Right atrium auricular region (tissue), 2 donors: ENCODE measurements around the gene MSMB. TPM values are rescaled to one million over a fixed set of nuclear protein-coding genes. Genes with fewer than 3 reads are reported as not detected.

Experiments used
- DNase-seq: peaks from one replicate; pipeline ENCODE4 v3.0.0-alpha.2; 2019; ENCODE audit warnings: low spot score
- H3K27ac ChIP-seq, 2 donors: fragments of 200-600 bp; sonication (generic); 1 replicate in 1 of 2; 2 replicates in 1 of 2; pipeline ENCODE4 v1.5.1; 2016 to 2019
- H3K27me3 ChIP-seq, 2 donors: fragments of 200-600 bp; sonication (generic); one replicate each; pipeline versions ENCODE4 v1.5.1 to v1.6.0; 2017 to 2019
- H3K36me3 ChIP-seq: fragments of 200-600 bp; sonication (generic); one replicate; pipeline ENCODE4 v1.5.1; 2016
- H3K4me1 ChIP-seq, 2 donors: fragments of 200-600 bp; sonication (generic); one replicate each; pipeline versions ENCODE4 v1.5.1 to v1.6.0; 2017 to 2019
- H3K4me3 ChIP-seq, 2 donors: fragments of 200-600 bp; sonication (generic); 1 replicate in 1 of 2; 2 replicates in 1 of 2; pipeline ENCODE4 v1.5.1; 2017 to 2019; ENCODE audit warnings: mild to moderate bottlenecking in 1 of 2, moderate library complexity in 1 of 2
- H3K9me3 ChIP-seq, 2 donors: fragments of 200-600 bp; sonication (generic); one replicate each; pipeline ENCODE4 v1.5.1; 2019
- CTCF ChIP-seq, 2 donors: fragments of 200-600 bp; sonication (generic); IDR thresholded peaks; one replicate each; pipeline ENCODE4 v1.5.1; 2019; ENCODE audit warnings: antibody characterized with exemption in 2 of 2
- total RNA-seq, 2 donors: library from RNA; depleted of rRNA; stranded (reverse); fragments of >200 nt; gene quantifications; one replicate each; pipeline ENCODE4 v1.1.0, GENCODE V29; 2016

Gene MSMB
- total RNA-seq, 2 donors from 2014 or later: not detected

DNA sequence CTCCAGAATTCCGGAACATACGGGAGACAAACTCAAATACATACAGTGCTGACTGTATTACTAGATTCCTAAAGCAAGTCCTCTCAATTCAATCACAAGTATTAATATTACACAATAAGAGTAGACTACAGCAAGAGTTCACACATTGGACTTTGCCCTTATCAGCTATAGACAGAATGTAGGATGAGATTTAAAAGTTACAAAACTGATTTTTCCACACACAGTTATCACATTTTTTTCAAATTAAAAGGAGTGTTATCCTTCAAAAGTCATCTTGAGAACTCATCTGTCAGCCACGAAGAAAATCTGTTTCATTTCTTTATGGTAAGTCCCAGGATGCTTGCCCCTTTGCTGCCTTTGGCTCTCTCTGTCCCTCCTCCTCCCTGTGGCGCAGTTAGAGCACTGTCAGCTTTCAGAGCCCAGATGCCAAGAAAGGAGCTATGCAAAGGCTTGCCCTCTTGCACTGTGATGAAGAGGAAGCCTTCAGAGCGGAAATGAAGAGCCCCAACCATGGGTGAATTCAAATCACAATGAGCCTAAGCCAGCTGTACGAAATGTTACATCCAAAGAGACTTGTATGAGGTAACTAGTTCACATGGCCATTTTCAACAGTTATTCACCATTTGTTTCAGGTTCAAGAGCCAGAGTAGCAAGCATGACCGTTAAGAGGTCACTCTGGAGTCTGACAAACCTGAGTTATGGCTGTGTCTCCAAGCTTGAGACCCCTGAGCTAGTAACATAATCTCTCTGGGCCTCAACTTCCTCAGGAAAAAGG, 26.3 kb downstream of the MSMB start:
- peak overlapping the region; percentile 74 to 91 for H3K27ac ChIP-seq
- peaks cover 10% of the 10 kb centered on the region for H3K36me3 ChIP-seq
- H3K4me3 ChIP-seq: peak overlapping the region in 1 of 2 donors; percentile 13
- no peak for TF ChIP-seq CTCF (IDR thresholded peaks at IDR 0.05)
- H3K9me3 ChIP-seq: no peaks in the 10 kb centered on the region
- H3K4me1 ChIP-seq: peaks cover 0 to 89% of the 10 kb centered on the region in 2 donors
- no peak for DNase-seq
- no peaks in the 10 kb centered on the region for H3K27me3 ChIP-seq

DNA sequence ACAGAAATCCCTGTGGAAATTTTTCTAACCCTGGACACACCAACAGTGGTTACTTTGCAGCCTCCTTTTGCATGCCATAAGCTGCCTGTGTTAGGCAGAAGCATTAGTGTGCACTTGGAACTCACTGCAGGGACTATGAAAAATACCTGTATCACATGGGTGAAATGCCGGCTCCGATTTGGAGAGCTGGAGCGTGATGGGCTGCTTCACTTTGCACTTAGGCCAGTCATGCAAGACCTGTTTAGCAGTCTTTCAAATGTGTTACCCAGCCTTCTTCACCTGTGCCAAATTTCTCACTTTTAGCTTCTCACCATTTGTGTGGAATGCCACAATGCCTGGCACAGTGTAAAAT, 26.9 kb downstream of the MSMB start:
- Histone ChIP-seq H3K27me3 (no peaks in the 10 kb centered on the region), H3K36me3 (peaks cover 16% of the 10 kb centered on the region), H3K27ac (peak overlapping the region; percentile 74 to 91), H3K4me3 (no peak overlapping the region), H3K9me3 (no peaks in the 10 kb centered on the region), H3K4me1 (peaks cover 0 to 84% of the 10 kb centered on the region in 2 donors)
- TF ChIP-seq CTCF (IDR thresholded peaks at IDR 0.05): no peak
- no peak for DNase-seq

DNA sequence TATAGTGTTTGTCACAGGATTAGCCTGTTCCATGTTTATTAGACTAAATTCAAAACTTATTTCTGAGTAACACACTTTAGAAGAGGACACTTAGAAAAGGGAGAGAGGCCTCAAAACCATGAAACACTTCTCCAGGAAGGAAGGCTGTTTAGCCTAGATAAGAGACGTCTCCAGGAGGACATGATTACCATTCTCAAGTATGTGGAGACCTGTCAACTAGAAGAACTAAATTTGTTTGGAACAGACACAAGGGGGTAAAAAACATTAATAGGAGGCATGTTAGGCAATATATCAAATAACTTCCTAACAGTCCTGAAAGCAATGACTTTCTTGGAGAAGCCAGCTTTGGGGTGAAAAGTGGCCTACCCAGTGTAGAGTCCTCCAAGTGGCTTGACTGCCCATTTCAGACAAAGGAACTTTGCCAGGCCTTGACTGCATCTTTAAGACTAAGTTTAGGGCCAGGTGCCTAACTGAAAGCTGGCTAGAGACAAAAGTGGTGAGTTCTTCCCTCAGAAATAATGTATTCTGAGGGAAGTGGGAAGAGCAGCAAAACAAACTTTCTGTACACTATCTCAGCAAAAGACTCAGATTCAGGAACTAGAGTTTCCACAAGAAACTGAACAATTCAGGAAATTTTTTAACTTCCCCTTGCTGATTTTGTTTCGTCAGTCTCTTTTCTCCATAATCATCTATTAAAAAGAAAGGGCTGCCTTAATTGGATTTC, 27.5 kb downstream of the MSMB start:
- H3K27ac ChIP-seq: peak overlapping the region; percentile 74 to 91
- no peak overlapping the region for H3K4me3 ChIP-seq
- TF ChIP-seq CTCF (IDR thresholded peaks at IDR 0.05): no peak
- no peak for DNase-seq
- H3K36me3 ChIP-seq: peaks cover 22% of the 10 kb centered on the region
- no peaks in the 10 kb centered on the region for H3K9me3 ChIP-seq
- no peaks in the 10 kb centered on the region for H3K27me3 ChIP-seq
- peaks cover 0 to 79% of the 10 kb centered on the region in 2 donors for H3K4me1 ChIP-seq

GRCh38 chr10:46017733-46018132, 28.3 kb downstream of the MSMB start:
- H3K4me1 ChIP-seq: peaks cover 0 to 74% of the 10 kb centered on the region in 2 donors
- H3K36me3 ChIP-seq: peaks cover 30% of the 10 kb centered on the region
- H3K9me3 ChIP-seq: no peaks in the 10 kb centered on the region
- TF ChIP-seq CTCF (IDR thresholded peaks at IDR 0.05): no peak
- H3K4me3 ChIP-seq: no peak overlapping the region
- no peaks in the 10 kb centered on the region for H3K27me3 ChIP-seq
- no peak for DNase-seq
- peak overlapping the region; percentile 74 to 91 for H3K27ac ChIP-seq

GRCh38 chr10:46016811-46017210, 29.3 kb downstream of the MSMB start:
- H3K9me3 ChIP-seq: no peaks in the 10 kb centered on the region
- no peak for TF ChIP-seq CTCF (IDR thresholded peaks at IDR 0.05)
- H3K27ac ChIP-seq: peak overlapping the region in 1 of 2 donors; percentile 50
- H3K4me1 ChIP-seq: peaks cover 0 to 64% of the 10 kb centered on the region in 2 donors
- H3K4me3 ChIP-seq: no peak overlapping the region
- no peaks in the 10 kb centered on the region for H3K27me3 ChIP-seq
- H3K36me3 ChIP-seq: peaks cover 40% of the 10 kb centered on the region
- DNase-seq: no peak
